GM12892 (cell line): ENCODE measurements around the gene P2RY10.

Source experiments
- POLR2A ChIP-seq: IDR thresholded peaks from 2 replicates; pipeline ENCODE4 v1.6.1; 2011; ENCODE audit warnings: low read depth, low read length, control low read depth
- POLR2AphosphoS5 ChIP-seq: IDR thresholded peaks from 2 replicates; pipeline ENCODE4 v1.6.1; 2011; ENCODE audit warnings: low read depth, low read length, control low read depth
- TAF1 ChIP-seq: IDR thresholded peaks from 2 replicates; pipeline ENCODE4 v1.6.1; 2011; ENCODE audit warnings: low read depth, mild to moderate bottlenecking, control low read depth, low read length, borderline replicate concordance

DNA sequence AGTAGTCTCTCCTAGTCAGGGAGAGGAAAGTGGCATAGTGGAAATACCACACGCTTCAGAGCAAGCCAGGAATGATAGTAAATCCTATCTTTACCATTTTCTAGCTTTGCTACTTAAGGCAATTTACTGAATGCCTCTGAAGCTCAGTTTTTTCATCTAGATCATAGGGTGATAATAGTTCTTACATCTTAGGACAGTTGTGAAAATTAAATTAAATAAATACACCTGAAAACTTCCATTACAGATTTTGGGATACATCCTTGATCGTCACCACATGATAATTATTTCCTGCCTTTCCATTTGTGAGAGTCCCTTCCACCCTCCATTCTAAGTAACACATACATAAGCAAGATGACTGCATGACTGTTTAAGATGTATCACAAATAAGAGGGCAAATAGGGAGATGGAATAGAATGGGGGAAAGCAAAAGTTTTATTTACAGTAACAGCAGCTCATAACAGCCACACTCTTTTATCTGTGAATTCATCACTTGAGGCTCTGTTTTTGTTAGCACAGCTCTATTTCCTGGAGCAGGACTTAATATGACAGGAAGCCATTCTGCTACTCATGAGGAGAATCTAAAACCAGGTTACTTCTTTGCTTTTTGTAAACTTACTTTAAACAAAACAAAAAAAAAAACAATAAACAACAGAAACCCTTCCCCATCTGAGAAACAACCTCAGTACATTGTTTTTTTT, 13.4 kb downstream of the P2RY10 start:
- TF ChIP-seq POLR2A (no peak), POLR2AphosphoS5 (no peak), TAF1 (no peak)
